LNCAP (cell line): Measurements from ENCODE around the gene ADIRF.

Source experiments
- TF ChIP-seq, protein P1 (sequence below): fragments of 450-650 bp; IDR thresholded peaks from 2 replicates; pipeline ENCODE4 v1.5.1; 2017; ENCODE audit warnings: mild to moderate bottlenecking

The ADIRF gene

DNA sequence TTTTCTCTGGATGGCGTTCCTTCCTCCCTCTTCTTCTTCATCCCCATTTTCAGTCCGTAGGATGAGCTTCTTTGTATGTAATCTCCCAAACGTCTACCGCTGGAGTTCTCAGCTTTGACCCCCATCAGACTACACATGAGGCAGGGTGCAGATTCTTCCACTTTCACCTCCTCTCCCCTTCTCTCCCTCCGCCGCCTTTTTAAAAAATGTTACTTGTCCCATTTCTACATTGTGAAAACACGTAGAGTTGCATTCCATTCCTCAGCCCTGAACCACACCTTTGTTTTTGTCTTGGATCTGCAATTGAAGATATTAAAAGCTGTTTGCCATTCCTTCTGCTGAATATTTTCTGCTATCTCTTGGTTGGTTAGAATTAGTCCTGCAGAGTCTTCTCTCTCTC lies 6.2 kb downstream of the ADIRF start:
- TF ChIP-seq, protein P1, sequence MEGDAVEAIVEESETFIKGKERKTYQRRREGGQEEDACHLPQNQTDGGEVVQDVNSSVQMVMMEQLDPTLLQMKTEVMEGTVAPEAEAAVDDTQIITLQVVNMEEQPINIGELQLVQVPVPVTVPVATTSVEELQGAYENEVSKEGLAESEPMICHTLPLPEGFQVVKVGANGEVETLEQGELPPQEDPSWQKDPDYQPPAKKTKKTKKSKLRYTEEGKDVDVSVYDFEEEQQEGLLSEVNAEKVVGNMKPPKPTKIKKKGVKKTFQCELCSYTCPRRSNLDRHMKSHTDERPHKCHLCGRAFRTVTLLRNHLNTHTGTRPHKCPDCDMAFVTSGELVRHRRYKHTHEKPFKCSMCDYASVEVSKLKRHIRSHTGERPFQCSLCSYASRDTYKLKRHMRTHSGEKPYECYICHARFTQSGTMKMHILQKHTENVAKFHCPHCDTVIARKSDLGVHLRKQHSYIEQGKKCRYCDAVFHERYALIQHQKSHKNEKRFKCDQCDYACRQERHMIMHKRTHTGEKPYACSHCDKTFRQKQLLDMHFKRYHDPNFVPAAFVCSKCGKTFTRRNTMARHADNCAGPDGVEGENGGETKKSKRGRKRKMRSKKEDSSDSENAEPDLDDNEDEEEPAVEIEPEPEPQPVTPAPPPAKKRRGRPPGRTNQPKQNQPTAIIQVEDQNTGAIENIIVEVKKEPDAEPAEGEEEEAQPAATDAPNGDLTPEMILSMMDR: no peak

DNA sequence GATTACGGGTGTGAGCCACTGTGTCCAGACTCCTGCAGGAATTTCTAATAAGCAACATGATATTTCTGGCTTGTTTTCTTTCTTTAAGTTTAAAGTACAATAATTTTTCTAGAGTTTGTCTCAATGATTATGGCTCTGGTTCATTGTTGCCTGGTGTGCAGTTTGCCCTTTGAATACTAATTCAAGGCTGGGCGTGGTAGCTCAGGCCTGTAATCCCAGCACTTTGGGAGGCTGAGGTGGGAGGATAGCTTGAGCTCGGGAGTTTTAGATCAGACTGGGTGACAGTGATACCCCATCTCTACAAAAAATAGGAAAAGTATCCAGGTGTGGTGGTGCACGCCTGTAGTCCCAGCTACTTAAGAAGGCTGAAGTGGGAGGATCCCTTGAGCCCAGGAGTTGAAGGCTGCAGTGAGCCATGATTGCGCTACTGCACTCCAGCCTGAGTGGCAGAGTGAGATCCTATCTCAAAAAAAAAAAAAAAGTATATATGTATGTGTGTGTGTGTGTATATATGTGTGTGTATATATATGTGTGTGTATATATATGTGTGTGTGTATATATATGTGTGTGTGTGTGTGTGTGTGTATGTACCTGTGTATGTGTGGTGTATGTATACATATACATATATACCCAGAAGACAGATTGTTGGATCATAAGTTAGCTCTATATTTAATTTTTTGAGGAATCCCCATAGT lies 8.2 kb downstream of the ADIRF start:
- TF ChIP-seq, protein P1: no peak

DNA sequence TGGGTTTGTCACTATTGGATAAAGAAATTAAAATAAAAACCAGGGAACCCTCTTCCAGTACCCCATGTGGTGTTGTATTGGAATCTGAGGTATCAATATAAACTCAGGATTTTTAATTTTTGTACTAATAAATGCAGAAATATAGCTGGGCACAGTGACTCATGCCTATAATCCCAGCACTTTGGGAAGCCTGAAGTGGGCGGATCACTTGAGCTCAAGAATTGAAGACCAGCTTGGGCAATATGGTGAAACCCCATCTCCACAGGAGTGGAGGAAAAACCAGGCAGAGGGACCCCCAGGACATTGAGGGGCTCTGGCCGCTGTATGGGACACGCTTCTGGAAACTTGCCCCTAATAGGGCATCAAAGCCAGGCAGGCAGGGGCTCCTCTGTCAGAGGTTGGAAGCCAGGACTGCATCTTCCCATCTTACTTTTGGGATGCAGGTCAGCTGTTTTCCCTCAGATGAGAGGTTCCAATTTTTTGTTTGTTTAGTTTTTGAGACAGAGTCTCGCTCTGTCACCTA lies 11.1 kb downstream of the ADIRF start:
- TF ChIP-seq, protein P1: no peak

GRCh38 chr10:86979977-86980448 lies 11.7 kb downstream of the ADIRF start:
- TF ChIP-seq, protein P1: no peak

- TF ChIP-seq, protein P1: no peak
Observed at GRCh38 chr10:86981716-86982115, 13.4 kb downstream of the ADIRF start.

- TF ChIP-seq, protein P1: no peak
Observed at GRCh38 chr10:86988520-86988919, 20.2 kb downstream of the ADIRF start.

GRCh38 chr10:86992456-86992855 lies 24.2 kb downstream of the ADIRF start:
- TF ChIP-seq, protein P1: no peak
